ENCODE data around the gene MMP17. TPM values are rescaled to one million over a fixed set of nuclear protein-coding genes. Genes with fewer than 3 reads are reported as not detected.

The MMP17 gene
- polyA plus RNA-seq (2012; ENCODE audit: insufficient read depth, insufficient read length, low read depth) = 3.2 TPM

DNA sequence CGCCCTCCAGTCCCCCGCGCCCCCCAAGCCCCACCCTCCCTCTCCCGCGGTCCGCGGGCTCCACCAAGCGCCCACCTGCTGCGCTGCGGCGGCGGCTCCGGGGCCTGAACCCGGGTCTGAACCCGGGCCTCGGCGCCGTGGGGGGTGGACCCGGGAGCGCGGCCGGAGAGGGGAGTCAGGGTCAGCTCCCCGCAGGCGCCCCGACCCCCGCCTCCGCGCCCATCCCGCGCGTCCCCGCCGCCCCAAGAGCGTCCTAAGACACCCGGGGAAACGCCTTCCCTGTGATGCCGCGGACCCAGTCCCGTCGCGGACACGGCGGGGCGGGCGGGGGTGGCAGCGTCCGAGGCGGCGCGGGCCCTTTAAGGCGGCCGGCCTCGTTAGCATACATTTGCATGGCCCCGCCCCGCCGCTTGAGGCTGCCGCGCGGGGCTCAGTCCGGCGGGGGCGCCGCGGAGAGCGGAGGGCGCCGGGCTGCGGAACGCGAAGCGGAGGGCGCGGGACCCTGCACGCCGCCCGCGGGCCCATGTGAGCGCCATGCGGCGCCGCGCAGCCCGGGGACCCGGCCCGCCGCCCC, at the start of gene MMP17:
MMP17 (plus strand) TSS at position 433 of the 574 bp plus-strand sequence; CDS start at position 535, 102 bp downstream.
- H3K36me3 ChIP-seq = no peaks in the 10 kb centered on the region
- peak; percentile 79 for DNase-seq
- TF ChIP-seq, protein P1, sequence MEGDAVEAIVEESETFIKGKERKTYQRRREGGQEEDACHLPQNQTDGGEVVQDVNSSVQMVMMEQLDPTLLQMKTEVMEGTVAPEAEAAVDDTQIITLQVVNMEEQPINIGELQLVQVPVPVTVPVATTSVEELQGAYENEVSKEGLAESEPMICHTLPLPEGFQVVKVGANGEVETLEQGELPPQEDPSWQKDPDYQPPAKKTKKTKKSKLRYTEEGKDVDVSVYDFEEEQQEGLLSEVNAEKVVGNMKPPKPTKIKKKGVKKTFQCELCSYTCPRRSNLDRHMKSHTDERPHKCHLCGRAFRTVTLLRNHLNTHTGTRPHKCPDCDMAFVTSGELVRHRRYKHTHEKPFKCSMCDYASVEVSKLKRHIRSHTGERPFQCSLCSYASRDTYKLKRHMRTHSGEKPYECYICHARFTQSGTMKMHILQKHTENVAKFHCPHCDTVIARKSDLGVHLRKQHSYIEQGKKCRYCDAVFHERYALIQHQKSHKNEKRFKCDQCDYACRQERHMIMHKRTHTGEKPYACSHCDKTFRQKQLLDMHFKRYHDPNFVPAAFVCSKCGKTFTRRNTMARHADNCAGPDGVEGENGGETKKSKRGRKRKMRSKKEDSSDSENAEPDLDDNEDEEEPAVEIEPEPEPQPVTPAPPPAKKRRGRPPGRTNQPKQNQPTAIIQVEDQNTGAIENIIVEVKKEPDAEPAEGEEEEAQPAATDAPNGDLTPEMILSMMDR (IDR thresholded peaks at IDR 0.05; ENCODE audit: low read depth, low read length) = no peak
- H3K4me3 ChIP-seq (ENCODE audit: low read depth, low read length) = peak within 1 kb of the TSS; percentile 19
- no peaks in the 10 kb centered on the region for H3K9me3 ChIP-seq
- H3K4me1 ChIP-seq = no peaks in the 10 kb centered on the region
- H3K27me3 ChIP-seq = peaks cover 43% of the 10 kb centered on the region

DNA sequence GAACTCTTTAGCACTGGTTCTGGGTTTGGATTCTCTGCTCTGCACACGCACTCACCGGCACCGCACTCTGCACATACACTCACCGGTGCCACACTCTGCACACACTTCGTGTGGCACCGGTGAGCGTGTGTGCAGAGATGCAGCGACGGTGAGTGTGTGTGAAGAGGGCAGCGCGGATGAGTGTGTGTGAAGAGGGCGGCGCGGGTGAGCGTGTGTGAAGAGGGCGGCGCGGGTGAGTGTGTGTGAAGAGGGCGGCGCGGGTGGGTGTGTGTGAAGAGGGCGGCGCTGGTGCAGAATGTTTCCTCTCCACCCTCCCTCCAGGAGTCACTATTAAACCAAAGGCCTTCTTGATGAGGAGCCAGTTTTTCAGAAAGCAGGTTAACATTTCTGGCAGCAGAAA, 49.2 kb upstream of the MMP17 start:
- TF ChIP-seq, protein P1 (IDR thresholded peaks at IDR 0.05; ENCODE audit: low read depth, low read length) = no peak
- Histone ChIP-seq H3K36me3 (peaks cover 52% of the 10 kb centered on the region), H3K4me1 (no peaks in the 10 kb centered on the region), H3K9me3 (no peaks in the 10 kb centered on the region), H3K4me3 (ENCODE audit: low read depth, low read length) (no peak overlapping the region), H3K27me3 (no peaks in the 10 kb centered on the region)
- no peak for DNase-seq

DNA sequence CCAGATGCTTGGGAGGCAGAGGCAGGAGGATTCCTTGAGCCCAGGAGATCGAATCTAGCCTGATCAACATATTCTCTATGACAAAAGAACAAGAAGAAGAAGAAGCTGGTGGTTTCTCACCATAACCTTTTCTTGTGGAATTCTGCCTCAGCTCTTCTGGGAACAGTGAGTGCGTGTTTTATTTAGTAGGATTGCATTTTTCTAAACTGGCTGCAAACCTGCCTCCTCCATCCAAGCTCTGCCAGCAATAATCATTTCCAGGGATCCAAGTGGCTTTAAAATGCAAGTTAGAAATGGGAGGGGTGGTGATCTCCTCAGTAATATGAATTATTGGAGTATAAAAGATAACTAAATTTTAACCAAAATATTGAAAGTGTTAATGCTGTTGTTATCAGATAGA, 46.1 kb upstream of the MMP17 start:
- no peaks in the 10 kb centered on the region for H3K27me3 ChIP-seq
- no peak for DNase-seq
- no peaks in the 10 kb centered on the region for H3K9me3 ChIP-seq
- no peak overlapping the region for H3K4me3 ChIP-seq (ENCODE audit: low read depth, low read length)
- TF ChIP-seq, protein P1 (IDR thresholded peaks at IDR 0.05; ENCODE audit: low read depth, low read length) = no peak
- no peaks in the 10 kb centered on the region for H3K4me1 ChIP-seq
- peaks cover 72% of the 10 kb centered on the region for H3K36me3 ChIP-seq

DNA sequence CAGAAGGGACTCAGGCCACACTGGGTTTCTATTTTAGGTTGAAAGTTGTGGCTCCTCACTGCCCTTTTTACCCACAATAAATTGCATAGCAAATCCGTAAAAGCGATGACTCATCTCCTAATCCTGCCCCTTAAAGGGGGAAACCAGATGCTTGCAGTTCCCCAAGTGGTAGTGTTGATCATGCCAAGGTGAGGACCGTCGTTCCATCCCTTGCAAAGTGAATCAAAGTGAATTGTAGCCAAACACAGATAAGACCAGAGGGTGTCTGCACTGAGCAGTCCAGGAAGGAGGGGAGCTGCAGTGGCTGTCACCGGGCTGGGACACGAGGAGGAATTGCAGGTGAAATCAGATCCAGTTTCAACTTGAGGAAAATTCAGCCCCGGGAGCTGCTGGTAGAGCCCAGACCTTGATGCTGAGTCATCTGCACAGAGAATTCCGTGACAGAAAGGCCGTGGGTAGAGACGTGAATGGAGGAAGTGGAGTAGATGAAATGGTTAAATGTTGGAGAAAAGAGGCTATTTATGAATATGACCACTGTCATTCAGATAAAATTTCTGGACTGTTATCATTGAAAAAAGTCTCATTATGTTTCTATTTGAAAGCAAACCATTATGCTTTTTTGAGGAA, 44.2 kb upstream of the MMP17 start:
- DNase-seq = no peak
- Histone ChIP-seq H3K36me3 (peaks cover 64% of the 10 kb centered on the region), H3K4me3 (ENCODE audit: low read depth, low read length) (no peak overlapping the region), H3K4me1 (no peaks in the 10 kb centered on the region), H3K27me3 (no peaks in the 10 kb centered on the region), H3K9me3 (no peaks in the 10 kb centered on the region)
- TF ChIP-seq, protein P1 (IDR thresholded peaks at IDR 0.05; ENCODE audit: low read depth, low read length) = no peak

DNA sequence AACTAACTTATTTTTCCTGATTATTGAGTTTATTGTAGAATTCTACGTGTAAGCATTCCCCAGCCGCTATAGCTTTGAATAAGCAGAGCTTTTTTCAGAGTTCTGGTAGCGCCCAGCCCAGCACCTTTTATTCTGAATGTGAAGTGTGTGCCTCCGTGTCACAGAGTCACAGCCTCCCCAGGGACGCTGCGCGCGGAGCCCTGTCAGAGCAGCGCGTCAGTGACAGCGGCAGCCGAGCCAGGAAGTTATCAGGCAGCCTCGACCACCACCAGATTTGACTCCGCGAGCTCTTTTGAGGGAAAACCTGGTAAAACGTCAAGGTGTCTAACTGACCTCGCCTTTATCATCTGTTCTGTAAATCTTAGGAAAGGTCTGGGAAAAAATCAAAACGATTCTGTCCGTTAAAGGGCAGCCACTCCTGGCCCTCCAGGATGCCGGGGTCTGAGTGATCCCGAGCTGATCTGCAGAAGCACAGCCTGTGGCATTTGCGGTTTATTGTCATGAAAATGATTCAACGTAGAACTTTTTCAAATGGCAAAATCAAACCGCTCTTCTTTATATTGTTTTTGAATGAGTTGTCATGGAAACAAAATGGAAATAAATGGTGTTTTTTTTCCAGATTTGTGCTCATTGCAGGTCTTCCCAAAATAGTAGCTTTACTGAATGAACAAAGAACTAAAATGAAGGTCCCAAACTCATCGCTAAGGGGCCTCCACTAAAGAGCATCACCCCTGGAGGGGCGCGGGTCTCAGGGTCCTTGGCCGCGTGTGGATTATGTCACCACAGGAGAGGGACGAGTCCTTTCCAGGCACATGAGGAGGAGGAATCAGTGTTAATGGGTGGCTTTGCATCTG, 43.1 kb upstream of the MMP17 start:
- TF ChIP-seq, protein P1 (IDR thresholded peaks at IDR 0.05; ENCODE audit: low read depth, low read length) = no peak
- Histone ChIP-seq H3K27me3 (no peaks in the 10 kb centered on the region), H3K9me3 (no peaks in the 10 kb centered on the region), H3K36me3 (peaks cover 59% of the 10 kb centered on the region), H3K4me3 (ENCODE audit: low read depth, low read length) (no peak overlapping the region), H3K4me1 (no peaks in the 10 kb centered on the region)
- DNase-seq = no peak

Data from BE2C (cell line).